GM18508 (cell line): ENCODE results near the gene RASGRP1.

Experiments used
- ATAC-seq: cut with Tn5 transposase; IDR thresholded peaks from one replicate; pipeline ENCODE4 v1.9.1; 2021; ENCODE audit warnings: moderate number of reproducible peaks; ENCODE audit not compliant: insufficient read depth, unreplicated experiment

RASGRP1 gene

GRCh38 chr15:38471974-38472373, 92.6 kb downstream of the RASGRP1 start:
- no peak for ATAC-seq

GRCh38 chr15:38470816-38471215, 93.8 kb downstream of the RASGRP1 start:
- no peak for ATAC-seq

- no peak for ATAC-seq
These were observed 99.9 kb downstream of the RASGRP1 start for GRCh38 chr15:38464675-38465074.

- ATAC-seq = no peak
These were observed 100.7 kb downstream of the RASGRP1 start for GRCh38 chr15:38463893-38464292.

- ATAC-seq = peak; percentile 57
These were observed 103.4 kb downstream of the RASGRP1 start for GRCh38 chr15:38461066-38461833.

GRCh38 chr15:38460543-38460942, 104.1 kb downstream of the RASGRP1 start:
- ATAC-seq = no peak

- ATAC-seq = no peak
These were observed 105.1 kb downstream of the RASGRP1 start for GRCh38 chr15:38459480-38459879.

- no peak for ATAC-seq
These were observed 106.0 kb downstream of the RASGRP1 start for GRCh38 chr15:38458646-38459045.

- ATAC-seq = no peak
These were observed 109.5 kb downstream of the RASGRP1 start for GRCh38 chr15:38455092-38455491.

- no peak for ATAC-seq
These were observed 109.9 kb downstream of the RASGRP1 start for GRCh38 chr15:38454696-38455090.

GRCh38 chr15:38453971-38454695, 110.5 kb downstream of the RASGRP1 start, which contains the start of gene FAM98B:
TSS of gene FAM98B (plus strand) at chr15:38454127. CDS start at chr15:38454162, 35 bp downstream.
- ATAC-seq = peak; percentile 57

GRCh38 chr15:38441130-38441519, 123.5 kb downstream of the RASGRP1 start:
- ATAC-seq = no peak

- no peak for ATAC-seq
These were observed 124.1 kb downstream of the RASGRP1 start for GRCh38 chr15:38440353-38441129.
